ENCODE results near the gene DLX6. TPM values are rescaled to one million over a fixed set of nuclear protein-coding genes. Genes with fewer than 3 reads are reported as not detected.

Gene DLX6
- total RNA-seq, 1 experiment from 2014 or later: not detected

GRCh38 chr7:97017192-97018125 is 12.1 kb downstream of the DLX6 start:
- RAD21 ChIA-PET (ENCODE audit: low non-redundant PET in 1 of 2, low total read pairs in 2 of 2, uncharacterized antibody in 2 of 2, unreplicated experiment in 2 of 2): no interaction called here
- POLR2A ChIA-PET: no interaction called here

More at GRCh38 chr7:97017192-97018125, 12.1 kb downstream of the DLX6 start:
- ATAC-seq: no peak
- Histone ChIP-seq H3K4me2 (ENCODE audit: low read length) (no peak overlapping the region), H3K9ac (ENCODE audit: low read length) (no peak overlapping the region), H3K27ac (ENCODE audit: low read depth, low read length) (no peak overlapping the region), H3K79me2 (ENCODE audit: insufficient read depth, low read length) (no peaks in the 10 kb centered on the region), H3K36me3 (ENCODE audit: control insufficient read depth in 1 of 2, insufficient read depth in 2 of 2, low read length in 2 of 2) (no peaks in the 10 kb centered on the region), H3K9me3 (ENCODE audit: control insufficient read depth in 1 of 2, insufficient read depth in 1 of 2, low read depth in 1 of 2, low read length in 2 of 2) (no peaks in the 10 kb centered on the region), H2AFZ (ENCODE audit: low read depth, low read length, poor library complexity, severe bottlenecking) (no peak overlapping the region), H3K4me1 (ENCODE audit: control insufficient read depth in 1 of 2, insufficient read depth in 2 of 2, low read length in 2 of 2) (no peaks in the 10 kb centered on the region), H3K9me2 (ENCODE audit: insufficient read depth) (no peaks in the 10 kb centered on the region), H4K20me1 (ENCODE audit: insufficient read depth) (no peaks in the 10 kb centered on the region), H3K27me3 (ENCODE audit: insufficient read depth, low read length) (peaks cover 50% of the 10 kb centered on the region), H3K4me3 (replicated peaks in 1 of 2; ENCODE audit: low read depth in 1 of 2, low read length in 2 of 2) (no peak overlapping the region)
- intact Hi-C loops (cut with micrococcal nuclease): no loop called here
- CTCF ChIA-PET: no interaction called here
- DNase-seq (ENCODE audit: low read depth, low spot score): no peak
- no TSS peak for BruUV-seq (replicated peaks)
- no peak for TF ChIP-seq ELF1 (IDR thresholded peaks at IDR 0.05; ENCODE audit: borderline replicate concordance, low read depth)
- no peak for TF ChIP-seq ATF3 (IDR thresholded peaks at IDR 0.05)
- no peak for TF ChIP-seq SIN3A (IDR thresholded peaks at IDR 0.05; ENCODE audit: low read depth)
- TF ChIP-seq TCF7L2 (IDR thresholded peaks at IDR 0.05; ENCODE audit: borderline replicate concordance, extremely low read depth, insufficient read depth, insufficient read length): no peak
- no peak for TF ChIP-seq POLR2A (IDR thresholded peaks at IDR 0.05; ENCODE audit: borderline replicate concordance, extremely low read depth, insufficient read depth, insufficient read length)
- TF ChIP-seq, protein P1, sequence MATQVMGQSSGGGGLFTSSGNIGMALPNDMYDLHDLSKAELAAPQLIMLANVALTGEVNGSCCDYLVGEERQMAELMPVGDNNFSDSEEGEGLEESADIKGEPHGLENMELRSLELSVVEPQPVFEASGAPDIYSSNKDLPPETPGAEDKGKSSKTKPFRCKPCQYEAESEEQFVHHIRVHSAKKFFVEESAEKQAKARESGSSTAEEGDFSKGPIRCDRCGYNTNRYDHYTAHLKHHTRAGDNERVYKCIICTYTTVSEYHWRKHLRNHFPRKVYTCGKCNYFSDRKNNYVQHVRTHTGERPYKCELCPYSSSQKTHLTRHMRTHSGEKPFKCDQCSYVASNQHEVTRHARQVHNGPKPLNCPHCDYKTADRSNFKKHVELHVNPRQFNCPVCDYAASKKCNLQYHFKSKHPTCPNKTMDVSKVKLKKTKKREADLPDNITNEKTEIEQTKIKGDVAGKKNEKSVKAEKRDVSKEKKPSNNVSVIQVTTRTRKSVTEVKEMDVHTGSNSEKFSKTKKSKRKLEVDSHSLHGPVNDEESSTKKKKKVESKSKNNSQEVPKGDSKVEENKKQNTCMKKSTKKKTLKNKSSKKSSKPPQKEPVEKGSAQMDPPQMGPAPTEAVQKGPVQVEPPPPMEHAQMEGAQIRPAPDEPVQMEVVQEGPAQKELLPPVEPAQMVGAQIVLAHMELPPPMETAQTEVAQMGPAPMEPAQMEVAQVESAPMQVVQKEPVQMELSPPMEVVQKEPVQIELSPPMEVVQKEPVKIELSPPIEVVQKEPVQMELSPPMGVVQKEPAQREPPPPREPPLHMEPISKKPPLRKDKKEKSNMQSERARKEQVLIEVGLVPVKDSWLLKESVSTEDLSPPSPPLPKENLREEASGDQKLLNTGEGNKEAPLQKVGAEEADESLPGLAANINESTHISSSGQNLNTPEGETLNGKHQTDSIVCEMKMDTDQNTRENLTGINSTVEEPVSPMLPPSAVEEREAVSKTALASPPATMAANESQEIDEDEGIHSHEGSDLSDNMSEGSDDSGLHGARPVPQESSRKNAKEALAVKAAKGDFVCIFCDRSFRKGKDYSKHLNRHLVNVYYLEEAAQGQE (IDR thresholded peaks at IDR 0.05; ENCODE audit: low read depth): no peak
- no peak for TF ChIP-seq CTCF (IDR thresholded peaks at IDR 0.05 in 2 of 3, conservative IDR thresholded peaks at IDR 0.05 in 1 of 3; ENCODE audit: borderline replicate concordance in 1 of 3, insufficient read depth in 1 of 3, low read depth in 2 of 3, low read length in 2 of 3)
- no peak for TF ChIP-seq POLR2AphosphoS5 (IDR thresholded peaks at IDR 0.05; ENCODE audit: low read depth, low read length)
- TF ChIP-seq, protein P2, sequence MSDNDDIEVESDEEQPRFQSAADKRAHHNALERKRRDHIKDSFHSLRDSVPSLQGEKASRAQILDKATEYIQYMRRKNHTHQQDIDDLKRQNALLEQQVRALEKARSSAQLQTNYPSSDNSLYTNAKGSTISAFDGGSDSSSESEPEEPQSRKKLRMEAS (IDR thresholded peaks at IDR 0.05): no peak
- no peak for TF ChIP-seq ZNF274 (IDR thresholded peaks at IDR 0.05; ENCODE audit: low read depth, low read length)
- no peak for TF ChIP-seq JUND (IDR thresholded peaks at IDR 0.05)
- no peak for TF ChIP-seq EGR1 (IDR thresholded peaks at IDR 0.05; ENCODE audit: low read depth)
- TF ChIP-seq RAD21 (IDR thresholded peaks at IDR 0.05; ENCODE audit: low read depth): no peak
- TF ChIP-seq FOSL1 (IDR thresholded peaks at IDR 0.05; ENCODE audit: low read depth): no peak
- no peak for TF ChIP-seq SRF (IDR thresholded peaks at IDR 0.05; ENCODE audit: low read depth)
- TF ChIP-seq ZBTB33 (IDR thresholded peaks at IDR 0.05; ENCODE audit: extremely low read depth, insufficient replicate concordance, low read length): no peak
